Neural progenitor cell (in vitro differentiated cells): Measurements from ENCODE around the gene NRSN2. TPM values are rescaled to one million over a fixed set of nuclear protein-coding genes. Genes with fewer than 3 reads are reported as not detected.
A peak's percentile ranks its signal among the peaks of the same experiment; 100 is the strongest.

ENCODE experiments used
- DNase-seq: peaks from one replicate; pipeline ENCODE4 v3.0.0-alpha.2; 2016; ENCODE audit warnings: low spot score
- H2AFZ ChIP-seq: fragments of 200-600 bp; sonication (generic); replicated peaks from 2 replicates; pipeline ENCODE4 v1.6.1; 2016; ENCODE audit warnings: antibody characterized with exemption
- H3F3A ChIP-seq: fragments of 200-600 bp; sonication (generic); 2 replicates; pipeline ENCODE4 v1.6.1; 2016; ENCODE audit warnings: antibody characterized with exemption, low read depth
- H3K27ac ChIP-seq: fragments of 200-600 bp; sonication (generic); 2 replicates; pipeline ENCODE4 v1.5.1; 2016; ENCODE audit warnings: mild to moderate bottlenecking
- H3K27me3 ChIP-seq: fragments of 200-600 bp; sonication (generic); 2 replicates; pipeline ENCODE4 v1.6.1; 2016; ENCODE audit warnings: mild to moderate bottlenecking, moderate library complexity
- H3K36me3 ChIP-seq: fragments of 200-600 bp; sonication (generic); 2 replicates; pipeline ENCODE4 v1.5.1; 2016
- H3K4me1 ChIP-seq: fragments of 200-600 bp; sonication (generic); 2 replicates; pipeline ENCODE4 v1.6.1; 2016; ENCODE audit warnings: mixed run types
- H3K4me2 ChIP-seq: fragments of 200-600 bp; sonication (generic); 2 replicates; pipeline ENCODE4 v1.6.1; 2016
- H3K4me3 ChIP-seq: fragments of 200-600 bp; sonication (generic); 2 replicates; pipeline ENCODE4 v1.5.1; 2016
- H3K79me2 ChIP-seq: fragments of 200-600 bp; sonication (generic); 2 replicates; pipeline ENCODE4 v1.6.1; 2016; ENCODE audit warnings: low read depth
- H3K9ac ChIP-seq: fragments of 200-600 bp; sonication (generic); 2 replicates; pipeline ENCODE4 v1.6.1; 2016
- H3K9me3 ChIP-seq: fragments of 200-600 bp; sonication (generic); 2 replicates; pipeline ENCODE4 v1.5.1; 2016; ENCODE audit warnings: low read depth
- H4K20me1 ChIP-seq: fragments of 200-600 bp; sonication (generic); 2 replicates; pipeline ENCODE4 v1.6.1; 2016; ENCODE audit warnings: low read depth
- H3K27ac Mint-ChIP-seq: 3 replicates; pipeline ENCODE4 v1.8.0; 2021; ENCODE audit warnings: mixed read lengths
- H3K27me3 Mint-ChIP-seq: 2 replicates; pipeline ENCODE4 v1.8.0; 2022; ENCODE audit warnings: low read depth, mild to moderate bottlenecking, inconsistent platforms, moderate library complexity, mixed read lengths; ENCODE audit not compliant: insufficient read depth
- H3K36me3 Mint-ChIP-seq: 3 replicates; pipeline ENCODE4 v1.8.0; 2021; ENCODE audit warnings: mixed read lengths
- H3K4me1 Mint-ChIP-seq: 3 replicates; pipeline ENCODE4 v1.8.0; 2021; ENCODE audit warnings: mixed read lengths
- H3K4me3 Mint-ChIP-seq: 3 replicates; pipeline ENCODE4 v1.8.0; 2021; ENCODE audit warnings: mild to moderate bottlenecking, moderate library complexity, mixed read lengths
- H3K9me3 Mint-ChIP-seq: 3 replicates; pipeline ENCODE4 v1.8.0; 2020; ENCODE audit warnings: mixed read lengths
- CTCF ChIP-seq: fragments of 200-600 bp; sonication (generic); IDR thresholded peaks from 2 replicates; pipeline ENCODE4 v1.5.1; 2017; ENCODE audit warnings: antibody characterized with exemption, mild to moderate bottlenecking
- EZH2 ChIP-seq: fragments of 200-600 bp; sonication (generic); IDR thresholded peaks from 2 replicates; pipeline ENCODE4 v1.6.1; 2017; ENCODE audit warnings: antibody characterized with exemption, mild to moderate bottlenecking, moderate library complexity
- EZH2phosphoT487 ChIP-seq: fragments of 200-600 bp; sonication (generic); IDR thresholded peaks from 2 replicates; pipeline ENCODE4 v1.6.1; 2017; ENCODE audit warnings: antibody characterized with exemption
- total RNA-seq: library from RNA; depleted of rRNA; stranded (reverse); fragments of >200 nt; gene quantifications from 2 replicates; pipeline ENCODE4 v1.2.3, GENCODE V29; 2015; ENCODE audit warnings: low replicate concordance

The NRSN2 gene
- 8.8 and 20.1 TPM in 2 replicates for total RNA-seq

- Mint-ChIP-seq H3K27me3 (no peaks in the 10 kb centered on the region), H3K36me3 (peaks cover 13% of the 10 kb centered on the region), H3K4me1 (peaks cover 16% of the 10 kb centered on the region), H3K27ac (peak within 1 kb of the TSS; percentile 95), H3K9me3 (no peaks in the 10 kb centered on the region), H3K4me3 (peak within 1 kb of the TSS; percentile 96)
- H3K36me3 ChIP-seq, result no peaks in the 10 kb centered on the region
- peak; percentile 86 for DNase-seq
- H3K4me1 ChIP-seq, result peaks cover 5% of the 10 kb centered on the region
- H3K27me3 ChIP-seq, result no peaks in the 10 kb centered on the region
- H3K27ac ChIP-seq, result peak within 1 kb of the TSS; percentile 8
- peaks cover 7% of the 10 kb centered on the region for H4K20me1 ChIP-seq
- H2AFZ ChIP-seq, result peak within 1 kb of the TSS; percentile 74
- no peaks in the 10 kb centered on the region for H3K9me3 ChIP-seq
- TF ChIP-seq EZH2phosphoT487 (no peak), EZH2 (no peak), CTCF (no peak)
- peak within 1 kb of the TSS; percentile 78 for H3K4me2 ChIP-seq
- H3K79me2 ChIP-seq, result no peaks in the 10 kb centered on the region
- peak within 1 kb of the TSS; percentile 79 for H3K4me3 ChIP-seq
- H3K9ac ChIP-seq, result no peak within 1 kb of the TSS
- peaks cover 32% of the 10 kb centered on the region for H3F3A ChIP-seq
These were observed at the start of gene NRSN2 for GRCh38 chr20:346640-347316. TSS of gene NRSN2 (plus strand) at chr20:347111. CDS start at chr20:349644, 2,533 bp downstream.

- peak overlapping the region; percentile 2 for H2AFZ ChIP-seq
- TF ChIP-seq CTCF (no peak), EZH2 (no peak), EZH2phosphoT487 (no peak)
These were observed 48.8 kb upstream of the NRSN2 start for GRCh38 chr20:297925-298775.

GRCh38 chr20:298776-299391 lies 48.0 kb upstream of the NRSN2 start:
- no peak overlapping the region for H3K27ac Mint-ChIP-seq
- no peak overlapping the region for H3K27ac ChIP-seq
- peak overlapping the region; percentile 95 for H3K4me2 ChIP-seq

More at GRCh38 chr20:297925-298775, 48.8 kb upstream of the NRSN2 start:
- Histone ChIP-seq H3K4me3 (peak overlapping the region; percentile 95), H3F3A (peaks cover 50% of the 10 kb centered on the region), H3K79me2 (peaks cover 50% of the 10 kb centered on the region), H3K36me3 (no peaks in the 10 kb centered on the region), H3K9ac (peak overlapping the region; percentile 81), H3K27me3 (peaks cover 22% of the 10 kb centered on the region), H4K20me1 (peaks cover 38% of the 10 kb centered on the region), H3K4me1 (peaks cover 41% of the 10 kb centered on the region), H3K9me3 (no peaks in the 10 kb centered on the region), H3K27ac (peak overlapping the region; percentile 85), H3K4me2 (peak overlapping the region; percentile 95)
- Mint-ChIP-seq H3K27me3 (peaks cover 14% of the 10 kb centered on the region), H3K4me3 (peak overlapping the region; percentile 99), H3K27ac (peak overlapping the region; percentile 98), H3K36me3 (peaks cover 10% of the 10 kb centered on the region), H3K9me3 (no peaks in the 10 kb centered on the region), H3K4me1 (peaks cover 49% of the 10 kb centered on the region)
- peak; percentile 57 for DNase-seq

More at GRCh38 chr20:298776-299391, 48.0 kb upstream of the NRSN2 start:
- peaks cover 38% of the 10 kb centered on the region for H4K20me1 ChIP-seq
- Mint-ChIP-seq H3K9me3 (no peaks in the 10 kb centered on the region), H3K4me3 (peak overlapping the region; percentile 99), H3K4me1 (peaks cover 54% of the 10 kb centered on the region), H3K27me3 (peaks cover 14% of the 10 kb centered on the region), H3K36me3 (peaks cover 11% of the 10 kb centered on the region)
- peaks cover 55% of the 10 kb centered on the region for H3F3A ChIP-seq
- no peak for TF ChIP-seq EZH2
- no peak for TF ChIP-seq EZH2phosphoT487
- no peak for TF ChIP-seq CTCF
- H3K4me1 ChIP-seq, result peaks cover 41% of the 10 kb centered on the region
- no peak for DNase-seq
- no peaks in the 10 kb centered on the region for H3K9me3 ChIP-seq
- peaks cover 50% of the 10 kb centered on the region for H3K79me2 ChIP-seq
- H3K36me3 ChIP-seq, result no peaks in the 10 kb centered on the region
- H3K27me3 ChIP-seq, result peaks cover 22% of the 10 kb centered on the region
- no peak overlapping the region for H2AFZ ChIP-seq
- H3K4me3 ChIP-seq, result peak overlapping the region; percentile 95
- peak overlapping the region; percentile 81 for H3K9ac ChIP-seq
